K562 (cell line): ENCODE measurements around the gene ODAD3. TPM values are rescaled to one million over a fixed set of nuclear protein-coding genes. Genes with fewer than 3 reads are reported as not detected.

Source experiments
- BDP1 ChIP-seq: IDR thresholded peaks from 3 replicates; pipeline ENCODE4 v1.6.1; 2011; ENCODE audit not compliant: insufficient read length, insufficient read depth
- CREM ChIP-seq: IDR thresholded peaks from 2 replicates; pipeline ENCODE4 v1.6.1; 2014; ENCODE audit warnings: antibody characterized with exemption, low read depth
- CTCF ChIP-seq, 3 experiments: IDR thresholded peaks in 2 of 3; conservative IDR thresholded peaks in 1 of 3; 2 replicates each; pipeline ENCODE4 v1.5.1; 2011 to 2012; ENCODE audit warnings: low read length in 3 of 3, mild to moderate bottlenecking in 3 of 3, control low read depth in 2 of 3, improper control_type of control experiment in 1 of 3, inconsistent platforms in 1 of 3, low read depth in 1 of 3, mixed read lengths in 1 of 3, moderate library complexity in 1 of 3; ENCODE audit not compliant: insufficient read depth in 2 of 3
- DNMT1 ChIP-seq: fragments of 450-650 bp; IDR thresholded peaks from 2 replicates; pipeline ENCODE4 v1.6.1; 2016; ENCODE audit warnings: antibody characterized with exemption, mild to moderate bottlenecking
- ESRRB ChIP-seq: fragments of 250-450 bp; sonication (Bioruptor Pico); IDR thresholded peaks from 2 replicates; pipeline ENCODE4 v1.5.0; 2020; ENCODE audit warnings: mild to moderate bottlenecking, moderate library complexity, borderline replicate concordance
- ETV5 ChIP-seq: sonication (generic); formaldehyde crosslinking; IDR thresholded peaks from 2 replicates; pipeline ENCODE4 v1.4.0; 2020; ENCODE audit warnings: low read depth, mild to moderate bottlenecking, missing genetic modification reagents
- FOXP1 ChIP-seq: sonication (generic); formaldehyde crosslinking; IDR thresholded peaks from 2 replicates; pipeline ENCODE4 v1.8.0; 2022; ENCODE audit warnings: mild to moderate bottlenecking, missing genetic modification reagents
- HDGF ChIP-seq: fragments of 450-650 bp; IDR thresholded peaks from 2 replicates; pipeline ENCODE4 v1.6.1; 2016
- MAX ChIP-seq: sonication (generic); formaldehyde crosslinking; IDR thresholded peaks from 2 replicates; pipeline ENCODE4 v1.9.0; 2022; ENCODE audit warnings: mild to moderate bottlenecking, missing genetic modification reagents
- NCOA6 ChIP-seq: fragments of 450-650 bp; IDR thresholded peaks from 2 replicates; pipeline ENCODE4 v1.6.1; 2017; ENCODE audit warnings: mild to moderate bottlenecking
- NEUROD1 ChIP-seq: fragments of 150-350 bp; IDR thresholded peaks from 2 replicates; pipeline ENCODE4 v1.6.1; 2014; ENCODE audit warnings: borderline replicate concordance, low read length, low read depth; ENCODE audit not compliant: partially characterized antibody
- TAF1 ChIP-seq: IDR thresholded peaks from 2 replicates; pipeline ENCODE4 v1.6.1; 2011; ENCODE audit warnings: mild to moderate bottlenecking, low read length, moderate library complexity; ENCODE audit not compliant: insufficient read depth, control insufficient read depth, severe bottlenecking; ENCODE audit errors: extremely low read depth
- TCF7 ChIP-seq: sonication (generic); IDR thresholded peaks from 2 replicates; pipeline ENCODE4 v1.6.1; 2016; ENCODE audit warnings: antibody characterized with exemption, borderline replicate concordance
- YY1 ChIP-seq, 3 experiments: IDR thresholded peaks; 2 replicates each; pipeline ENCODE4 v1.6.1; 2011; ENCODE audit warnings: low read length in 2 of 3, mild to moderate bottlenecking in 2 of 3, moderate library complexity in 2 of 3, borderline replicate concordance in 1 of 3, control low read depth in 1 of 3, low read depth in 1 of 3; ENCODE audit not compliant: insufficient read depth in 3 of 3, insufficient replicate concordance in 2 of 3, control insufficient read depth in 1 of 3, insufficient read length in 1 of 3; ENCODE audit errors: extremely low read depth in 1 of 3
- ZBTB33 ChIP-seq: sonication (generic); formaldehyde crosslinking; IDR thresholded peaks from 2 replicates; pipeline ENCODE4 v1.8.1; 2023; ENCODE audit warnings: mild to moderate bottlenecking, missing genetic modification reagents
- ZBTB5 ChIP-seq: fragments of 450-650 bp; IDR thresholded peaks from 2 replicates; pipeline ENCODE4 v1.6.1; 2017; ENCODE audit warnings: antibody characterized with exemption
- ZBTB9 ChIP-seq: fragments of 450-650 bp; formaldehyde crosslinking; IDR thresholded peaks from 2 replicates; pipeline ENCODE4 v1.4.0; 2020; ENCODE audit warnings: mild to moderate bottlenecking, moderate library complexity
- ZNF347 ChIP-seq: fragments of 450-650 bp; formaldehyde crosslinking; IDR thresholded peaks from 2 replicates; pipeline ENCODE4 v1.4.0; 2020; ENCODE audit warnings: low read depth, mild to moderate bottlenecking, moderate library complexity
- ZNF668 ChIP-seq: fragments of 250-450 bp; sonication (Bioruptor Pico); IDR thresholded peaks from 2 replicates; pipeline ENCODE4 v1.8.0; 2022; ENCODE audit warnings: mild to moderate bottlenecking, inconsistent platforms
- ZNF695 ChIP-seq: fragments of 450-650 bp; formaldehyde crosslinking; IDR thresholded peaks from 2 replicates; pipeline ENCODE4 v1.4.0; 2020; ENCODE audit warnings: mild to moderate bottlenecking, moderate library complexity
- polyA plus RNA-seq, 8 experiments: library from polyadenylated mRNA; depleted of rRNA in 4 of 8; stranded (reverse) in 5 of 8; unstranded in 3 of 8; fragments of >200 nt; fragmentation: Nextera tagmentation in 2 of 8; fragmentation: Illumina TruSeq in 1 of 8; extraction: Ambion mirVana in 2 of 8; extraction: Trizol in 1 of 8; gene quantifications; 2 replicates each; pipeline versions ENCODE4 v1.2.1 to v1.2.3, GENCODE V29; 2011 to 2014; ENCODE audit warnings: inconsistent platforms in 1 of 8, missing spikeins in 1 of 8
- total RNA-seq, 7 experiments: library from RNA; depleted of rRNA in 6 of 7; stranded (reverse); fragments of >200 nt in 6 of 7; fragmentation: Illumina TruSeq in 2 of 7; extraction: Trizol in 2 of 7; gene quantifications; 2 replicates each; pipeline versions ENCODE4 v1.2.1 to v1.2.3, GENCODE V29; 2011 to 2021; ENCODE audit warnings: low replicate concordance in 1 of 7

The ODAD3 gene
- total and polyA plus RNA-seq, 9 of the 15 experiments (the other 6 are each of a cell fraction or from before 2014, with no cell fraction given), result 0.07 to 0.72 (median 0.14) TPM; not detected in 2

- TF ChIP-seq ZBTB9 (CRISPR knock-in tag) (no peak), ZNF668 (CRISPR knock-in tag) (no peak), HDGF (peak; percentile 79; the same call in 1 of the 2 replicates), ZNF695 (CRISPR knock-in tag) (no peak), TCF7 (no peak), DNMT1 (no peak), NCOA6 (no peak), ZBTB5 (no peak), CREM (0 out of 2 replicates have a peak, but pooled peaks have one; percentile 25), NEUROD1 (no peak), ESRRB (CRISPR knock-in tag) (no peak), TAF1 (no peak), YY1 (IDR thresholded peaks at IDR 0.05; ENCODE audit: borderline replicate concordance in 1 of 3, control insufficient read depth in 1 of 3, extremely low read depth in 1 of 3, insufficient read depth in 3 of 3, insufficient read length in 1 of 3, insufficient replicate concordance in 2 of 3, low read depth in 1 of 3, low read length in 2 of 3) (no peak), ZNF347 (CRISPR knock-in tag) (no peak), CTCF (IDR thresholded peaks at IDR 0.05 in 2 of 3, conservative IDR thresholded peaks at IDR 0.05 in 1 of 3; ENCODE audit: insufficient read depth in 2 of 3, low read depth in 1 of 3, low read length in 3 of 3) (peak; percentile 81 to 86 (median 86)), ZBTB33 (CRISPR knock-in tag) (peak; percentile 72), FOXP1 (0 out of 2 replicates have a peak, but pooled peaks have one; percentile 41), BDP1 (no peak), ETV5 (CRISPR knock-in tag) (no peak), MAX (CRISPR knock-in tag) (no peak)
Measured at GRCh38 chr19:11446652-11447301, 11.9 kb upstream of the ODAD3 start (continued).
